PC-3 (cell line): ENCODE results near the gene TUBGCP2.
"Not testable (repeated sequence)": the region's sequence is repeated elsewhere in the genome, so short reads cannot be mapped to it uniquely, and the experiment has no call there.

ENCODE experiments used
- CTCF ChIP-seq: fragments of 300-600 bp; sonication (generic); conservative IDR thresholded peaks from 2 replicates; pipeline ENCODE4 v1.5.1; 2017; ENCODE audit warnings: antibody characterized with exemption, low read depth, mild to moderate bottlenecking, low read length
- EZH2 ChIP-seq: fragments of 300-600 bp; sonication (generic); IDR thresholded peaks from one replicate; pipeline ENCODE4 v1.6.1; 2017; ENCODE audit warnings: antibody characterized with exemption, mild to moderate bottlenecking, low read length; ENCODE audit not compliant: unreplicated experiment

DNA sequence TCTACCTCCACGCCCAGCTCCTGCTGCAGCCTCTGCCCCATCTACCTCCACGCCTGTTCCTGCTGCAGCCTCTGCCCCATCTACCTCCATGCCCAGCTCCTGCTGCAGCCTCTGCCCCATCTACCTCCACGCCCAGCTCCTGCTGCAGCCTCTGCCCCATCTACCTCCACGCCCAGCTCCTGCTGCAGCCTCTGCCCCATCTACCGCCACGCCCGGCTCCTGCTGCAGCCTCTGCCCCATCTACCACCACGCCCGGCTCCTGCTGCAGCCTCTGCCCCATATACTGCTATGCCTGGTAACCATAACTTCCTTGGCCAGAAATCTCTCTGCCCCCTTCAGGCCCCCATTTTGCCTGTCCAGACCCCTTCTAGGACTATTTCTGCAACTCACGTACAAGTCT, 43.6 kb downstream of the TUBGCP2 start:
- TF ChIP-seq CTCF, EZH2: not testable (repeated sequence)
